22Rv1 (cell line): ENCODE data around the gene SFI1.

Experiments
- CTCF ChIP-seq: fragments of 450-650 bp; IDR thresholded peaks from 2 replicates; pipeline ENCODE4 v1.5.1; 2017; ENCODE audit warnings: mild to moderate bottlenecking
- ZFX ChIP-seq: fragments of 450-650 bp; IDR thresholded peaks from 2 replicates; pipeline ENCODE4 v1.6.1; 2017; ENCODE audit warnings: antibody characterized with exemption, borderline replicate concordance

GRCh38 chr22:31465307-31465706, 31.0 kb upstream of the SFI1 start:
- TF ChIP-seq CTCF (no peak), ZFX (no peak)
